K562 (cell line): ENCODE data around the gene ATP6V0A1. TPM values are rescaled to one million over a fixed set of nuclear protein-coding genes. Genes with fewer than 3 reads are reported as not detected.

ENCODE experiments used
- BHLHE40 ChIP-seq: IDR thresholded peaks from 2 replicates; pipeline ENCODE4 v1.6.1; 2011; ENCODE audit warnings: low read length, improper control_type of control experiment
- ETV6 ChIP-seq, 3 experiments: fragments of 150-350 bp in 1 of 3; sonication (generic) in 1 of 3; formaldehyde crosslinking in 1 of 3; IDR thresholded peaks; 2 replicates each; pipeline versions ENCODE4 v1.6.1 to v1.8.0; 2014 to 2022; ENCODE audit warnings: borderline replicate concordance in 2 of 3, low read depth in 2 of 3, antibody characterized with exemption in 1 of 3, low read length in 1 of 3, mild to moderate bottlenecking in 1 of 3, missing genetic modification reagents in 1 of 3
- FUS ChIP-seq: fragments of 200-400 bp; formaldehyde crosslinking; optimal IDR thresholded peaks from 2 replicates; pipeline ENCODE3; 2017; ENCODE audit warnings: low read depth, low read length
- MCM5 ChIP-seq: fragments of 450-650 bp; IDR thresholded peaks from 2 replicates; pipeline ENCODE4 v1.6.1; 2016; ENCODE audit warnings: low read depth
- MEIS2 ChIP-seq: fragments of 450-650 bp; IDR thresholded peaks from 2 replicates; pipeline ENCODE4 v1.6.1; 2014; ENCODE audit warnings: mild to moderate bottlenecking; ENCODE audit not compliant: partially characterized antibody
- NFIC ChIP-seq: fragments of 450-650 bp; IDR thresholded peaks from 2 replicates; pipeline ENCODE4 v1.6.1; 2017; ENCODE audit warnings: mild to moderate bottlenecking, inconsistent platforms
- POU5F1 ChIP-seq: fragments of 150-350 bp; IDR thresholded peaks from 2 replicates; pipeline ENCODE4 v1.6.1; 2014; ENCODE audit warnings: borderline replicate concordance, low read length, low read depth, mild to moderate bottlenecking; ENCODE audit not compliant: partially characterized antibody
- SNRNP70 ChIP-seq: fragments of 200-400 bp; formaldehyde crosslinking; optimal IDR thresholded peaks from 2 replicates; pipeline ENCODE3; 2017; ENCODE audit warnings: low read depth, low read length
- ZBTB8A ChIP-seq: fragments of 450-650 bp; IDR thresholded peaks from 2 replicates; pipeline ENCODE4 v1.6.1; 2018; ENCODE audit warnings: mild to moderate bottlenecking, moderate library complexity; ENCODE audit not compliant: partially characterized antibody
- ZC3H4 ChIP-seq: sonication (generic); formaldehyde crosslinking; IDR thresholded peaks from 2 replicates; pipeline ENCODE4 v1.9.0; 2021; ENCODE audit warnings: missing genetic modification reagents, borderline replicate concordance
- ZNF444 ChIP-seq: fragments of 250-450 bp; sonication (Bioruptor Pico); IDR thresholded peaks from 2 replicates; pipeline ENCODE4 v1.4.0; 2020; ENCODE audit warnings: mild to moderate bottlenecking, moderate library complexity
- ZNF75A ChIP-seq: fragments of 450-650 bp; formaldehyde crosslinking; IDR thresholded peaks from 2 replicates; pipeline ENCODE4 v1.4.0; 2020; ENCODE audit warnings: mild to moderate bottlenecking
- polyA plus RNA-seq, 8 experiments: library from polyadenylated mRNA; depleted of rRNA in 4 of 8; stranded (reverse) in 5 of 8; unstranded in 3 of 8; fragments of >200 nt; fragmentation: Nextera tagmentation in 2 of 8; fragmentation: Illumina TruSeq in 1 of 8; extraction: Ambion mirVana in 2 of 8; extraction: Trizol in 1 of 8; gene quantifications; 2 replicates each; pipeline versions ENCODE4 v1.2.1 to v1.2.3, GENCODE V29; 2011 to 2014; ENCODE audit warnings: inconsistent platforms in 1 of 8, missing spikeins in 1 of 8
- total RNA-seq, 7 experiments: library from RNA; depleted of rRNA in 6 of 7; stranded (reverse); fragments of >200 nt in 6 of 7; fragmentation: Illumina TruSeq in 2 of 7; extraction: Trizol in 2 of 7; gene quantifications; 2 replicates each; pipeline versions ENCODE4 v1.2.1 to v1.2.3, GENCODE V29; 2011 to 2021; ENCODE audit warnings: low replicate concordance in 1 of 7
- TF ChIP-seq, protein P1 (sequence below): sonication (generic); IDR thresholded peaks from 2 replicates; pipeline ENCODE4 v1.6.1; 2016
- TF ChIP-seq, protein P2 (sequence below): fragments of 450-650 bp; IDR thresholded peaks from one replicate; pipeline ENCODE4 v1.6.1; 2018; ENCODE audit warnings: mild to moderate bottlenecking, moderate library complexity; ENCODE audit not compliant: partially characterized antibody
- TF ChIP-seq, protein P3 (sequence below), 2 experiments: fragments of 450-650 bp in 1 of 2; IDR thresholded peaks; 2 replicates each; pipeline ENCODE4 v1.6.1; 2011 to 2017; ENCODE audit warnings: low read depth in 2 of 2, antibody characterized with exemption in 1 of 2, borderline replicate concordance in 1 of 2, low read length in 1 of 2, mild to moderate bottlenecking in 1 of 2, mixed read lengths in 1 of 2; ENCODE audit not compliant: control insufficient read depth in 1 of 2
- TF ChIP-seq, protein P4 (sequence below): fragments of 450-650 bp; IDR thresholded peaks from 2 replicates; pipeline ENCODE4 v1.7.1; 2018; ENCODE audit warnings: mild to moderate bottlenecking, low read depth; ENCODE audit not compliant: partially characterized antibody
- TF ChIP-seq, protein P5 (sequence below): fragments of 250-450 bp; sonication (Bioruptor Pico); IDR thresholded peaks from 2 replicates; pipeline ENCODE4 v1.4.0; 2020

ATP6V0A1 gene
- total and polyA plus RNA-seq, 9 of the 15 experiments (the other 6 are each of a cell fraction or from before 2014, with no cell fraction given): 11.8 to 158 (median 75.5) TPM

DNA sequence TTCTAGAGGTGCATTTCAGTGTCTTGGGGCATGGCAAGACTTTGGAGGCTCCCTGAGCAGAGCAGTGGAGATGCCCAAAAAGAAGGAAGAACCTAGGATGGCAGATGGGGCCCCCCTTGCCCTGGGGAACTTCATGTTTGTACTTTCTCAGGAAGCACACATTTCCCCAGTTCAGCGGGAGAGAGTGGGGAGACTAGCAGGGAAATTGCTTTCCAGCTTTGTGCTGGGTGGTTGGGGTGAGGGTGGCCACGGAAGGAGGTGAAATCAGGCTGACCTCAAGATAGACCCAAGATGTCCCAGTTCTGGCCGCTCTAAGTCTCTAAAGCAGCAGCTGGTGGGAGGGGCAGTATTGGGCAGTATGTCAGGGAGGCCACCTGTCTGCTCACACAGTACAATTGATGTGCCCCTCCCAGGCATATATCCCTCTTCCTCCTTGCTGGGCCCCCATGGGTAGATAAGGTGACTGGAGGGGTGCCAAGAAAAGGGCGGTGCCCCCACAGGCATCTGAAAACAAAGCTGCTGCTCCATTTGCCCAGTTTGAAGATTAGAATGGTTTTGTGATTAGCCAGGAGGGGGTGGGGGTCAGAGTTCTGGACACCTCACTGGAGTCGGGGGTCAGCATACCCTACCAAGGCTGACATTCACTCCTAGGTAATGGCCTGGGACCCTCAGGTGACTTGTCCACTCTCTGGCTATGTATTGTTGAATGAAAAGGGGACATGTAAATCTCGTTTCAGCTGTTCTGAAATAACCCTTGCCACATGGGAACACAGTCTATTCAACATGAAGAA lies 60.3 kb downstream of the ATP6V0A1 start (continued):
- TF ChIP-seq SNRNP70 (no peak), ZC3H4 (CRISPR knock-in tag) (no peak), FUS (no peak), ZNF444 (CRISPR knock-in tag) (no peak), ETV6 (IDR thresholded peaks at IDR 0.05; ENCODE audit: borderline replicate concordance in 1 of 2, low read depth in 2 of 2, low read length in 1 of 2) (no peak), ETV6 (CRISPR knock-in tag; IDR thresholded peaks at IDR 0.05; ENCODE audit: borderline replicate concordance) (no peak), NFIC (peak; percentile 98), MEIS2 (peak; percentile 63), ZNF75A (no peak), BHLHE40 (peak; percentile 42; the same call in 1 of the 2 replicates), POU5F1 (no peak), ZBTB8A (no peak), MCM5 (no peak)
- TF ChIP-seq, protein P1, sequence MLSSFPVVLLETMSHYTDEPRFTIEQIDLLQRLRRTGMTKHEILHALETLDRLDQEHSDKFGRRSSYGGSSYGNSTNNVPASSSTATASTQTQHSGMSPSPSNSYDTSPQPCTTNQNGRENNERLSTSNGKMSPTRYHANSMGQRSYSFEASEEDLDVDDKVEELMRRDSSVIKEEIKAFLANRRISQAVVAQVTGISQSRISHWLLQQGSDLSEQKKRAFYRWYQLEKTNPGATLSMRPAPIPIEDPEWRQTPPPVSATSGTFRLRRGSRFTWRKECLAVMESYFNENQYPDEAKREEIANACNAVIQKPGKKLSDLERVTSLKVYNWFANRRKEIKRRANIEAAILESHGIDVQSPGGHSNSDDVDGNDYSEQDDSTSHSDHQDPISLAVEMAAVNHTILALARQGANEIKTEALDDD: no peak
- TF ChIP-seq, protein P2, sequence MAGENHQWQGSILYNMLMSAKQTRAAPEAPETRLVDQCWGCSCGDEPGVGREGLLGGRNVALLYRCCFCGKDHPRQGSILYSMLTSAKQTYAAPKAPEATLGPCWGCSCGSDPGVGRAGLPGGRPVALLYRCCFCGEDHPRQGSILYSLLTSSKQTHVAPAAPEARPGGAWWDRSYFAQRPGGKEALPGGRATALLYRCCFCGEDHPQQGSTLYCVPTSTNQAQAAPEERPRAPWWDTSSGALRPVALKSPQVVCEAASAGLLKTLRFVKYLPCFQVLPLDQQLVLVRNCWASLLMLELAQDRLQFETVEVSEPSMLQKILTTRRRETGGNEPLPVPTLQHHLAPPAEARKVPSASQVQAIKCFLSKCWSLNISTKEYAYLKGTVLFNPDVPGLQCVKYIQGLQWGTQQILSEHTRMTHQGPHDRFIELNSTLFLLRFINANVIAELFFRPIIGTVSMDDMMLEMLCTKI: no peak
- TF ChIP-seq, protein P3, sequence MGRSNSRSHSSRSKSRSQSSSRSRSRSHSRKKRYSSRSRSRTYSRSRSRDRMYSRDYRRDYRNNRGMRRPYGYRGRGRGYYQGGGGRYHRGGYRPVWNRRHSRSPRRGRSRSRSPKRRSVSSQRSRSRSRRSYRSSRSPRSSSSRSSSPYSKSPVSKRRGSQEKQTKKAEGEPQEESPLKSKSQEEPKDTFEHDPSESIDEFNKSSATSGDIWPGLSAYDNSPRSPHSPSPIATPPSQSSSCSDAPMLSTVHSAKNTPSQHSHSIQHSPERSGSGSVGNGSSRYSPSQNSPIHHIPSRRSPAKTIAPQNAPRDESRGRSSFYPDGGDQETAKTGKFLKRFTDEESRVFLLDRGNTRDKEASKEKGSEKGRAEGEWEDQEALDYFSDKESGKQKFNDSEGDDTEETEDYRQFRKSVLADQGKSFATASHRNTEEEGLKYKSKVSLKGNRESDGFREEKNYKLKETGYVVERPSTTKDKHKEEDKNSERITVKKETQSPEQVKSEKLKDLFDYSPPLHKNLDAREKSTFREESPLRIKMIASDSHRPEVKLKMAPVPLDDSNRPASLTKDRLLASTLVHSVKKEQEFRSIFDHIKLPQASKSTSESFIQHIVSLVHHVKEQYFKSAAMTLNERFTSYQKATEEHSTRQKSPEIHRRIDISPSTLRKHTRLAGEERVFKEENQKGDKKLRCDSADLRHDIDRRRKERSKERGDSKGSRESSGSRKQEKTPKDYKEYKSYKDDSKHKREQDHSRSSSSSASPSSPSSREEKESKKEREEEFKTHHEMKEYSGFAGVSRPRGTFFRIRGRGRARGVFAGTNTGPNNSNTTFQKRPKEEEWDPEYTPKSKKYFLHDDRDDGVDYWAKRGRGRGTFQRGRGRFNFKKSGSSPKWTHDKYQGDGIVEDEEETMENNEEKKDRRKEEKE (IDR thresholded peaks at IDR 0.05; ENCODE audit: borderline replicate concordance in 1 of 2, control insufficient read depth in 1 of 2, low read depth in 2 of 2, low read length in 1 of 2): no peak
- TF ChIP-seq, protein P4, sequence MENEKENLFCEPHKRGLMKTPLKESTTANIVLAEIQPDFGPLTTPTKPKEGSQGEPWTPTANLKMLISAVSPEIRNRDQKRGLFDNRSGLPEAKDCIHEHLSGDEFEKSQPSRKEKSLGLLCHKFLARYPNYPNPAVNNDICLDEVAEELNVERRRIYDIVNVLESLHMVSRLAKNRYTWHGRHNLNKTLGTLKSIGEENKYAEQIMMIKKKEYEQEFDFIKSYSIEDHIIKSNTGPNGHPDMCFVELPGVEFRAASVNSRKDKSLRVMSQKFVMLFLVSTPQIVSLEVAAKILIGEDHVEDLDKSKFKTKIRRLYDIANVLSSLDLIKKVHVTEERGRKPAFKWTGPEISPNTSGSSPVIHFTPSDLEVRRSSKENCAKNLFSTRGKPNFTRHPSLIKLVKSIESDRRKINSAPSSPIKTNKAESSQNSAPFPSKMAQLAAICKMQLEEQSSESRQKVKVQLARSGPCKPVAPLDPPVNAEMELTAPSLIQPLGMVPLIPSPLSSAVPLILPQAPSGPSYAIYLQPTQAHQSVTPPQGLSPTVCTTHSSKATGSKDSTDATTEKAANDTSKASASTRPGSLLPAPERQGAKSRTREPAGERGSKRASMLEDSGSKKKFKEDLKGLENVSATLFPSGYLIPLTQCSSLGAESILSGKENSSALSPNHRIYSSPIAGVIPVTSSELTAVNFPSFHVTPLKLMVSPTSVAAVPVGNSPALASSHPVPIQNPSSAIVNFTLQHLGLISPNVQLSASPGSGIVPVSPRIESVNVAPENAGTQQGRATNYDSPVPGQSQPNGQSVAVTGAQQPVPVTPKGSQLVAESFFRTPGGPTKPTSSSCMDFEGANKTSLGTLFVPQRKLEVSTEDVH: no peak
- TF ChIP-seq, protein P5, sequence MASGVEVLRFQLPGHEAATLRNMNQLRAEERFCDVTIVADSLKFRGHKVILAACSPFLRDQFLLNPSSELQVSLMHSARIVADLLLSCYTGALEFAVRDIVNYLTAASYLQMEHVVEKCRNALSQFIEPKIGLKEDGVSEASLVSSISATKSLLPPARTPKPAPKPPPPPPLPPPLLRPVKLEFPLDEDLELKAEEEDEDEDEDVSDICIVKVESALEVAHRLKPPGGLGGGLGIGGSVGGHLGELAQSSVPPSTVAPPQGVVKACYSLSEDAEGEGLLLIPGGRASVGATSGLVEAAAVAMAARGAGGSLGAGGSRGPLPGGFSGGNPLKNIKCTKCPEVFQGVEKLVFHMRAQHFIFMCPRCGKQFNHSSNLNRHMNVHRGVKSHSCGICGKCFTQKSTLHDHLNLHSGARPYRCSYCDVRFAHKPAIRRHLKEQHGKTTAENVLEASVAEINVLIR (CRISPR knock-in tag): no peak
